ENCODE measurements around the gene ADGRD1.
"Not testable (repeated sequence)": the region's sequence is repeated elsewhere in the genome, so short reads cannot be mapped to it uniquely, and the experiment has no call there.

ADGRD1 gene

GRCh38 chr12:130988261-130988660 lies 34.6 kb downstream of the ADGRD1 start:
- no peak for DNase-seq

GRCh38 chr12:130988751-130989150 lies 35.0 kb downstream of the ADGRD1 start:
- DNase-seq, result no peak

DNA sequence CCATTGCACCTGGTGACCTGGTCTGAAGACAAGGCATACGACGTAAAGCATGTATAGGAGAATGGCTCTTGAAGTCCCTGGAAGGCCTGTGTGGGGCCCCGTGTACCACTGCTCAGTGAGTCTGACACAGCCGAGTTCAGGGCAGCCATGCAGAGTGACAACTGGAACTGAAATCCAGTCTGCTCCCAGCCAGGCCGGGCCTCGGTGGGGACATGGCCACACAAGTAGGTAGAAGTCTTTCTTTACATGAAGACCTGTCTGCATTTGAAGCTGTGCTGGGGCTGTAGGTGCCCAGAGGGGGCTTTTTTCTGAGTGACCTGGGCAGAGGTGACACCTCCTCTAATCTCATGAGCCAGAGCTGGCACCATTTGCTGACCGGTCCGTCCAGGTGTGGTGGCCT lies 35.7 kb downstream of the ADGRD1 start:
- peak; percentile 6 for DNase-seq

- DNase-seq, result peak; percentile 69
These were observed 36.3 kb downstream of the ADGRD1 start for GRCh38 chr12:130990034-130990433.

DNA sequence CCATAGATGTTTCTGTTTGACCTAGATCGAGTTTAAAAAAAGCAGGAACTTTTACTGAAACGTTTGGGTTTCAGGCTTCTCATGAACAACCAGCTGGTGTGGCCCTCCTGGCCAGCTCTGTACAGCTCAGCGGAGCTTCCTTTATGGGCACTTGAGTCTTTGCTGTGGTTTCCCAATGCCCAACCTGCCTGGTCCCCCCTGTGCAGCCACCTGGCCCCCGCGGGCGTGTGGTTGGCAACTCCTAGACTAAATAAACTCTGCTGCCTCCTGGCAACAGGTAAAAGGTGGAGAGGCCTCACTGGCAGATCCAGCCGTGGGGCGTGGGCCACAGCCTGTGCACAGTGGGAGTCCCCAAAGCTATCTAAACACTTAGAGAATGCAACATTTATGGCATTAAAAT lies 38.7 kb downstream of the ADGRD1 start:
- DNase-seq, result no peak

- no peak for DNase-seq
These were observed 39.4 kb downstream of the ADGRD1 start for GRCh38 chr12:130992979-130993538.

DNA sequence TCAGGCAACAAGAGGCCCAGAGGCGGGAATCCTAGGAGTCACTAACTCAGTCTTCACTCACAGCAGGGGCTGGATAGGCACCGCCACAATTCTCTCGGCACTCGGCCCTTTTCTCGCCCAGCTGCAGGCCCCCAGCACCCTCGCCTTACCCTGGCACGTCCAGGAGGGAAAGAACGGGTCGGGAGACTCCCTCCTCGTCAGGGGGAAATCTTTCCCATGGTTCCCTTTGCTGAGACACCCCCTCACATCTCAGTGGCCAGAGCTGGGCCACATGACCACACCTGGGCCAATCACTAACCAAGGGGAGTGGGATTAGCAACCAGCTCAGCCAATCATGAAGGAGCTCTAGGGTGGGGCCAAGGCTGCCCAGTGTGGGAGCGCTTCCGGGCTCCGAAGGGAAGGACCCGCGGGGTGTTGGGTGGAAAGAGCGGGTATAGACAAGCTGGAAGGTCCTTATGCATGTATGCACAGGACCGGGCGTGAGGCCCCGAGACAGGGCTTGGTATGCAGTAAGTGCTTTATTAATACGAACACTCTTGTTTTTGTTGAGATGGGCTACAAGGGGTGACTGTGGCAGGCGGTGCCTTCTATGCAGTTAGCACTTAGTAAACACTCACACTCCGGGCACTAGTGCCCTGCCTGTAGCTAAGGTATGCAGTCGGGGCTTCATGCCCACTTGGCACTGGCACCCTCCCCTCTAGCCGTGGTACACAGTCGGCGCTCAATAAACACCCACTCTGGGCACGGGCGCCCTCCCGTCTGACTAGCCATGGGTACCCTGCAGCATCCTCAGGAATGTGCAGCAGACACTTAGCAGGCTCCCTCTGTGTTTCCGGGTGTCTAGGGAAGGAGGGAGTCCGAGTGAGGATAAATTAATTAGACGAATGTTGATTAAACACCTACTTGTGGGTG lies 40.3 kb downstream of the ADGRD1 start:
- no peak for DNase-seq

GRCh38 chr12:130994821-130995375 lies 41.2 kb downstream of the ADGRD1 start:
- no peak for DNase-seq

GRCh38 chr12:130995386-130995969 lies 41.8 kb downstream of the ADGRD1 start:
- DNase-seq, result not testable (repeated sequence)

GRCh38 chr12:130998136-130998535 lies 44.4 kb downstream of the ADGRD1 start:
- DNase-seq, result no peak

DNA sequence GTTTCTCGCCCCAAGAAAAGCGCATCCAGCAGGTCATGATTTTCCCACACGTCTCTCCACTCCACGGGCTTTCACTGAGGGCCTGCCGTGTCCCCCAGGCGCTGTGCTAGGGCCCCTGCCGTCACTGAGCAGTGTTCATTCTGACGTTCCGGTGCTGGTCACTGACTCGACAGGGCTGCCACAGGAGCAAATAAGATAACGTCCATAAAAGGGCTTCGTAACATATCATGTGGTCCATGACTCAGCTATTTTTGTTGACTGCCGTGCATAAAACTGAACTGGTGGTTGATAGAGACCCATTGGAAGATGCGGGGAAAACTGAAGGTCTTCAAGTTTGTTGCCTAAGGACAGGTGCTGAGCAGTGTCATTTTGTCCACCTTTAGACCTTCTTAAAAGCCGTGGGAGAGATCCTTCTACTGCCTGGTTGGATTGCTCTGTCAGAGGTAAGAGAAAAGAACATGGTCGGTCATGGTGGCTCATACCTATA lies 46.3 kb downstream of the ADGRD1 start:
- DNase-seq, result no peak

DNA sequence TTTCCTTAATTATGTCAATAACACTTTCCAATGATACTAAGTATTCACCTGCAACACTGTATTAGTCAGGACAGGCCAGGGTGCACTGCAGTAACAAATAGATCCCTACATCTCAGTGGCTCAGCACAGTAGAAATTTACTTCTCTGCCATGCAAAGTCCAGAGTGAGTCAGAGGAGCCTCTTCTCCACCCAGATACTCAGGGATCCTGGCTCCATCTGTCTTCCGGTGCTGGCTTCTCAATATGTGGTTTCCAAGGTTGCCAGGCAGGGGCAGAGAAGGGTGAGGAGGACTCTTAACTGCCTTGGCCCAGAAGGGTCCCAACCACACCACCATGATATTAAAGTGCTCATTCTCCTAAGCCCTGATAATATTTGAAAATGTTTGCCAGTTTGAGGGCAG lies 47.8 kb downstream of the ADGRD1 start:
- no peak for DNase-seq

- DNase-seq, result no peak
These were observed 48.5 kb downstream of the ADGRD1 start for GRCh38 chr12:131002216-131002631.

GRCh38 chr12:131003036-131003715 lies 49.5 kb downstream of the ADGRD1 start:
- no peak for DNase-seq

DNA sequence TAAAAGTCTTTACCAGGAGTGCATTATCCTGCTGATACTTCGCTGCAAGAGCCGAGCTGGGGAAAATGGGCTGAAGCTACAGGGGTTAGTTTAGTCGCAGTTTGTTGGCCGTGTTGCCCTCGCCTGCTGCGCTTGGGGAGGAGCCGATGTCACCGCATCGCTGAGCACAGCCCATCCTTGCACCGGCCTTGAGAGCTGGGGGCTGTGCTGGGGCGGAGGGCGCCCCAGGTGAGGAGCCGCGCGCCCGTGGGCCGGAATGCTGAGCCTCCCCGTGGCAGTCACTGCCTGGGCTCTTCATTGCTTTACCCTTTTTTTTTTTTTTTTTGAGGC lies 50.0 kb downstream of the ADGRD1 start:
- DNase-seq, result no peak

GRCh38 chr12:131004166-131004565 lies 50.5 kb downstream of the ADGRD1 start:
- no peak for DNase-seq

DNA sequence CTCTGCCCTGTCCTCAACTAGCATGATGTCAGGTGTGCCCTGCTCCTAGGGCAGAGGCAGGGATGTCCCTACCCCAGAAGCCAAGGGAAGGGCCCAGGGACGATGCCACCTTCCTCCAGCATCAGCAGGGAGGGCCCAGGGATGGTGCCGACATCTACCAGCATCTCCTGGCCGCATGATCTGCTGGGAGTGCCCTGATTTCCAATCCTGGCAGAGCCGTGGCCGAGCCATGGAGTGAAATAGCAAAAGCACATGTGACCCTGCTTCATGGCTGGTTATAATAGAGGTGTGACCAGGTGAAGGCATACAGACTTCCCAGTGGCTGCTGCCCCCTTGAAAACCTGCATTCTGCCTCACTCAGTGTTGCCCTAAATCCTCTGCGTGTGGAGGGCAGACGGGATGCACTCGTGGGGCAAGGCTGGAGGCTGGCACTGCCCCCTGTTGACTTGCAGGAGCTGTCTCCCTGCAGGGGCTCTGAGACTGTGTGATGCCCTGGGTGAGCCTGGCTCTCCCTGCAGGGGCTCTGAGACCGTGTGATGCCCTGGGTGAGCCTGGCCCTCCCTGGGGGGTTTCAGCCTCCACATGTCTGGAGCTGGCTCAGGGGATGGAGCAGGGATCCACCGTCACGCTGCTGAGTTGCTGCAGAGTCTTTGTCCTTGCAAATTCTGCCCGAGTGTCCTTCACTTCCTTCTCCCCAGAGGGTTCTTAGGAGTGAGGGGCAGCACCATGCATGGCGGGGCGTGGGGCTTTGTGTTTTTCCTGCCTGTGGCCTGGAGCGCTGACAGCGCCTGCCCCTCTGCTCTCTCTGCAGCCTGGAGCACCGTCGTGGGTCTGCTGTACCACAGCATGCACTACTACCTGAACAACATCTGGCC lies 51.7 kb downstream of the ADGRD1 start:
- no peak for DNase-seq

- no peak for DNase-seq
These were observed 52.5 kb downstream of the ADGRD1 start for GRCh38 chr12:131006036-131006735.

- DNase-seq, result peak; percentile 84
These were observed 53.5 kb downstream of the ADGRD1 start for GRCh38 chr12:131007031-131007739.

DNA sequence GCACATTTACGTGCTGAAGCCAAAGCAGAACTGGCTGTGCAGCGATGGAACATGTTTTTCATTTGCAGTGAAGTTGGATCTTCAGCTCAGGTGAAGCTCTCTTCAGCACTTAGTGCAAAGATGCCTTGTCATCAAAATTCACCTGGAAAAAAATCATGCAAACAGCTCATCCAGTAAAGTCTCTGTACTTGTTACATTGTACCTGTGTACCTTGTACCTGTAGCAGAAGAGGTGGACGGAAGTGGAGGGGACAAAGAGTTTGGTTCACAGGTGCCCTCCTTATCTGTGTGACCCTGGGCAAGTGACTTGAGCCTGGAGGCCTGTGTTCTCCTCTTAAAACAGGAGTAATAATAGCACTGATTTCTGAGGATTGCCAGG lies 54.0 kb downstream of the ADGRD1 start:
- no peak for DNase-seq
